ENCODE measurements around the gene CACNA1C.

Gene CACNA1C

GRCh38 chr12:2336409-2336829, 283.6 kb downstream of the CACNA1C start:
- TF ChIP-seq CTCF (IDR thresholded peaks at IDR 0.05; ENCODE audit: low read depth, low read length, poor library complexity, severe bottlenecking): no peak
- no peak for TF ChIP-seq EZH2phosphoT487 (IDR thresholded peaks at IDR 0.05; ENCODE audit: borderline replicate concordance, low read length)
- H3K9me2 ChIP-seq (replicated peaks; ENCODE audit: control insufficient read depth, low read length): no peaks in the 10 kb centered on the region
- no peaks in the 10 kb centered on the region for H3F3A ChIP-seq (ENCODE audit: control insufficient read depth, insufficient read depth)
- H3K27me3 ChIP-seq (ENCODE audit: control insufficient read depth, low read length): peaks cover 3% of the 10 kb centered on the region; the same call in 1 of the 2 replicates
- H3K36me3 ChIP-seq (ENCODE audit: control insufficient read depth, low read length): no peaks in the 10 kb centered on the region
- H3K27ac ChIP-seq (ENCODE audit: low read depth, low read length): no peak overlapping the region
- no peaks in the 10 kb centered on the region for H3K4me1 ChIP-seq (ENCODE audit: control insufficient read depth, low read length)
- no peak overlapping the region for H3K4me2 ChIP-seq (ENCODE audit: low read length)
- no peaks in the 10 kb centered on the region for H4K20me1 ChIP-seq (ENCODE audit: control insufficient read depth, insufficient read depth, low read depth, low read length)
- no peak overlapping the region for H3K4me3 ChIP-seq (ENCODE audit: low read length)
- H3K79me2 ChIP-seq (ENCODE audit: control insufficient read depth, low read length): no peaks in the 10 kb centered on the region
- H3K9me3 ChIP-seq (ENCODE audit: control insufficient read depth, insufficient read depth, low read length): no peaks in the 10 kb centered on the region

- H3K36me3 ChIP-seq (ENCODE audit: control insufficient read depth, low read length): no peaks in the 10 kb centered on the region
- no peaks in the 10 kb centered on the region for H3K9me3 ChIP-seq (ENCODE audit: control insufficient read depth, insufficient read depth, low read length)
- TF ChIP-seq EZH2phosphoT487 (IDR thresholded peaks at IDR 0.05; ENCODE audit: borderline replicate concordance, low read length): no peak
- TF ChIP-seq CTCF (IDR thresholded peaks at IDR 0.05; ENCODE audit: low read depth, low read length, poor library complexity, severe bottlenecking): no peak
- no peak overlapping the region for H3K27ac ChIP-seq (ENCODE audit: low read depth, low read length)
- H3K9me2 ChIP-seq (replicated peaks; ENCODE audit: control insufficient read depth, low read length): no peaks in the 10 kb centered on the region
- H3K4me1 ChIP-seq (ENCODE audit: control insufficient read depth, low read length): no peaks in the 10 kb centered on the region
- no peak overlapping the region for H3K4me3 ChIP-seq (ENCODE audit: low read length)
- no peak overlapping the region for H3K4me2 ChIP-seq (ENCODE audit: low read length)
- H3K79me2 ChIP-seq (ENCODE audit: control insufficient read depth, low read length): no peaks in the 10 kb centered on the region
- no peaks in the 10 kb centered on the region for H3F3A ChIP-seq (ENCODE audit: control insufficient read depth, insufficient read depth)
- peaks cover 10% of the 10 kb centered on the region; the same call in 1 of the 2 replicates for H3K27me3 ChIP-seq (ENCODE audit: control insufficient read depth, low read length)
- no peaks in the 10 kb centered on the region for H4K20me1 ChIP-seq (ENCODE audit: control insufficient read depth, insufficient read depth, low read depth, low read length)
Observed at GRCh38 chr12:2337031-2338010, 284.5 kb downstream of the CACNA1C start.

- Histone ChIP-seq H4K20me1 (ENCODE audit: control insufficient read depth, insufficient read depth, low read depth, low read length) (no peaks in the 10 kb centered on the region), H3K79me2 (ENCODE audit: control insufficient read depth, low read length) (no peaks in the 10 kb centered on the region), H3K4me3 (ENCODE audit: low read length) (no peak overlapping the region), H3K9me3 (ENCODE audit: control insufficient read depth, insufficient read depth, low read length) (no peaks in the 10 kb centered on the region), H3K36me3 (ENCODE audit: control insufficient read depth, low read length) (no peaks in the 10 kb centered on the region), H3K9me2 (replicated peaks; ENCODE audit: control insufficient read depth, low read length) (no peaks in the 10 kb centered on the region), H3K4me2 (ENCODE audit: low read length) (no peak overlapping the region), H3F3A (ENCODE audit: control insufficient read depth, insufficient read depth) (no peaks in the 10 kb centered on the region), H3K27me3 (ENCODE audit: control insufficient read depth, low read length) (peaks cover 18% of the 10 kb centered on the region), H3K4me1 (ENCODE audit: control insufficient read depth, low read length) (no peaks in the 10 kb centered on the region), H3K27ac (ENCODE audit: low read depth, low read length) (no peak overlapping the region)
- TF ChIP-seq CTCF (IDR thresholded peaks at IDR 0.05; ENCODE audit: low read depth, low read length, poor library complexity, severe bottlenecking) (no peak), EZH2phosphoT487 (IDR thresholded peaks at IDR 0.05; ENCODE audit: borderline replicate concordance, low read length) (no peak)
Observed at GRCh38 chr12:2338381-2338780, 285.6 kb downstream of the CACNA1C start.

Data from DOHH2 (cell line).